Right cardiac atrium (tissue), 5 donors: Measurements from ENCODE around the gene C16orf90. TPM values are rescaled to one million over a fixed set of nuclear protein-coding genes. Genes with fewer than 3 reads are reported as not detected.

ENCODE experiments used
- ATAC-seq, 2 donors: fragments of 200-7000 bp; cut with Tn5 transposase; one replicate each; pipeline versions ENCODE4 v1.8.0 to v1.9.1; 2020; ENCODE audit warnings: moderate library complexity in 2 of 2, mild to moderate bottlenecking in 1 of 2
- DNase-seq, 3 donors: peaks; one replicate each; pipeline ENCODE4 v3.0.0-alpha.2; 2020
- H3K27ac ChIP-seq: one replicate; pipeline ENCODE4 v1.5.1; 2013; ENCODE audit warnings: mild to moderate bottlenecking, low read length, control low read depth, moderate library complexity
- H3K27me3 ChIP-seq: one replicate; pipeline ENCODE4 v1.6.1; 2013; ENCODE audit not compliant: control insufficient read depth, insufficient read depth
- H3K4me1 ChIP-seq: one replicate; pipeline ENCODE4 v1.6.1; 2013; ENCODE audit warnings: low read length; ENCODE audit not compliant: control insufficient read depth, insufficient read depth
- H3K4me3 ChIP-seq: one replicate; pipeline ENCODE4 v1.5.1; 2013; ENCODE audit warnings: low read length, control low read depth
- H3K9me3 ChIP-seq: one replicate; pipeline ENCODE4 v1.6.1; 2013; ENCODE audit warnings: low read length; ENCODE audit not compliant: control insufficient read depth
- WGBS: extraction: QIAGEN DNeasy Blood & Tissue Kit; methylation state at CpG from one replicate; pipeline ENCODE4 v1.1.7; 2013; 5-methylcytosine and 5-hydroxymethylcytosine counted together
- intact Hi-C, 4 donors: fragments of 100-400 bp; cut with DNase I; formaldehyde crosslinking; loops; one replicate each; pipeline versions ENCODE4 v1.11.0 to v1.14.0; 2022 to 2023
- polyA plus RNA-seq: library from polyadenylated mRNA; stranded (reverse); fragments of 200-250 nt; gene quantifications from one replicate; pipeline ENCODE4 v1.2.3, GENCODE V29; 2013
- total RNA-seq, 4 donors: library from RNA; stranded (reverse); fragmentation: NEBNext Ultra II Directional; extraction: Animal tissue kit (Norgen Biotek cat#: 25700); gene quantifications; one replicate each; pipeline ENCODE4 v1.2.1, GENCODE V29; 2021
- donor health status: healthy with polysubstance abuse.
- donor health status: DM: no; HTN: yes; CAD: no.
- donor health status: DM: no; HTN: no; CAD: no.
- donor health status: DM: no; HTN: yes; CAD: no; lungs with severe emphysema.
- donor health status: DM: yes; HTN: yes; CAD: no.

C16orf90 gene
- total and polyA plus RNA-seq, 5 donors, result not detected

- ATAC-seq (no peak), DNase-seq (no peak)
- peaks cover 14% of the 10 kb centered on the region for H3K4me1 ChIP-seq
- WGBS, result 65% methylated on average over 7 of the region's 7 CpGs
- H3K4me3 ChIP-seq, result no peak overlapping the region
- intact Hi-C loops, result no loop called here
- H3K27me3 ChIP-seq, result no peaks in the 10 kb centered on the region
- peak overlapping the region; percentile 80 for H3K27ac ChIP-seq
- no peaks in the 10 kb centered on the region for H3K9me3 ChIP-seq
These were observed 35.2 kb downstream of the C16orf90 start for GRCh38 chr16:3460121-3460520.

- Histone ChIP-seq H3K4me3 (peak overlapping the region; percentile 94), H3K27ac (peak overlapping the region; percentile 80), H3K9me3 (no peaks in the 10 kb centered on the region), H3K27me3 (no peaks in the 10 kb centered on the region), H3K4me1 (peaks cover 14% of the 10 kb centered on the region)
- intact Hi-C loops, result loop anchor here in 2 of 4 donors (5.0 to 10.0 kb wide), 2 partner anchors 55 to 57 kb away; partner anchors contain the start of genes ZNF174 (in 2 of the 2) and ZSCAN32 (in 2 of the 2)
- DNase-seq (no peak), ATAC-seq (no peak)
- 50% methylated on average over 9 of the region's 9 CpGs for WGBS
These were observed 35.7 kb downstream of the C16orf90 start for GRCh38 chr16:3459401-3460090.

GRCh38 chr16:3458852-3459361 is 36.4 kb downstream of the C16orf90 start:
- Histone ChIP-seq H3K4me3 (peak overlapping the region; percentile 94), H3K27me3 (no peaks in the 10 kb centered on the region), H3K9me3 (no peaks in the 10 kb centered on the region), H3K27ac (peak overlapping the region; percentile 57), H3K4me1 (peaks cover 14% of the 10 kb centered on the region)
- 4% methylated on average over 10 of the region's 10 CpGs for WGBS
- intact Hi-C loops, result loop anchor here in 2 of 4 donors (5.0 to 10.0 kb wide), 2 partner anchors 54 to 57 kb away; partner anchors contain the start of genes ZNF174 (in 2 of the 2) and ZSCAN32 (in 2 of the 2)
- ATAC-seq (no peak), DNase-seq (no peak)

GRCh38 chr16:3458278-3458851 is 36.9 kb downstream of the C16orf90 start:
- peak overlapping the region; percentile 57 for H3K27ac ChIP-seq
- peak overlapping the region; percentile 94 for H3K4me3 ChIP-seq
- WGBS, result under 1% methylated on average over 47 of the region's 47 CpGs
- H3K9me3 ChIP-seq, result no peaks in the 10 kb centered on the region
- ATAC-seq (peak; percentile 1 to 2), DNase-seq (peak; percentile 32 to 72 (median 62))
- intact Hi-C loops, result loop anchor here in 2 of 4 donors (5.0 to 10.0 kb wide), 2 partner anchors 54 to 56 kb away; partner anchors contain the start of genes ZNF174 (in 2 of the 2) and ZSCAN32 (in 2 of the 2)
- H3K4me1 ChIP-seq, result peaks cover 14% of the 10 kb centered on the region
- H3K27me3 ChIP-seq, result no peaks in the 10 kb centered on the region

- WGBS, result under 1% methylated on average over 83 of the region's 83 CpGs
- Histone ChIP-seq H3K4me3 (peak overlapping the region; percentile 94), H3K27ac (peak overlapping the region; percentile 97), H3K4me1 (peaks cover 14% of the 10 kb centered on the region), H3K27me3 (no peaks in the 10 kb centered on the region), H3K9me3 (no peaks in the 10 kb centered on the region)
- ATAC-seq, result peak; percentile 96
- peak; percentile 89 to 97 (median 97) for DNase-seq
- intact Hi-C loops, result loop anchor here in 2 of 4 donors (5.0 to 10.0 kb wide), 2 partner anchors 53 to 55 kb away; partner anchors contain the start of genes ZNF174 (in 2 of the 2) and ZSCAN32 (in 2 of the 2)
These were observed 37.6 kb downstream of the C16orf90 start for GRCh38 chr16:3457434-3458252.

- Histone ChIP-seq H3K27me3 (no peaks in the 10 kb centered on the region), H3K4me3 (no peak overlapping the region), H3K4me1 (peaks cover 9% of the 10 kb centered on the region), H3K27ac (peak overlapping the region; percentile 69), H3K9me3 (no peaks in the 10 kb centered on the region)
- 83% methylated on average over 10 of the region's 10 CpGs for WGBS
- DNase-seq, result no peak
- ATAC-seq, result no peak
- intact Hi-C loops, result loop anchor here in 2 of 4 donors (5.0 to 10.0 kb wide), 2 partner anchors 50 to 52 kb away; partner anchors contain the start of genes ZNF174 (in 2 of the 2) and ZSCAN32 (in 2 of the 2)
These were observed 40.6 kb downstream of the C16orf90 start for GRCh38 chr16:3454631-3455147.

GRCh38 chr16:3454093-3454492 is 41.2 kb downstream of the C16orf90 start:
- intact Hi-C loops, result loop anchor here in 1 of 4 donors (10.0 kb wide), 1 partner anchor 49 kb away; the partner anchor contains the start of genes ZNF174 and ZSCAN32
- DNase-seq, result no peak
- 85% methylated on average over 5 of the region's 5 CpGs for WGBS
- ATAC-seq, result no peak
- peaks cover 5% of the 10 kb centered on the region for H3K4me1 ChIP-seq
- no peaks in the 10 kb centered on the region for H3K9me3 ChIP-seq
- H3K27me3 ChIP-seq, result no peaks in the 10 kb centered on the region
- H3K4me3 ChIP-seq, result no peak overlapping the region
- peak overlapping the region; percentile 35 for H3K27ac ChIP-seq

- ATAC-seq, result peak; percentile 69 to 73
- WGBS, result 40% methylated on average over 10 of the region's 10 CpGs
- H3K27ac ChIP-seq, result peak overlapping the region; percentile 76
- no peak for DNase-seq
- H3K27me3 ChIP-seq, result no peaks in the 10 kb centered on the region
- no peaks in the 10 kb centered on the region for H3K4me1 ChIP-seq
- H3K9me3 ChIP-seq, result no peaks in the 10 kb centered on the region
- H3K4me3 ChIP-seq, result peak overlapping the region; percentile 63
- intact Hi-C loops, result no loop called here
These were observed 51.3 kb downstream of the C16orf90 start for GRCh38 chr16:3444032-3444388.
